Transverse colon (tissue), 1 donor: ENCODE results near the gene ERGIC1.

ENCODE experiments used
- EP300 ChIP-seq: sonication (generic); formaldehyde crosslinking; IDR thresholded peaks from one replicate; pipeline ENCODE4 v1.6.1; 2017; ENCODE audit warnings: antibody characterized with exemption, low read depth
- POLR2A ChIP-seq: fragments of 450-650 bp; IDR thresholded peaks from one replicate; pipeline ENCODE4 v1.6.1; 2016; ENCODE audit warnings: antibody characterized with exemption, mild to moderate bottlenecking, moderate library complexity

GRCh38 chr5:172890659-172891058 is 56.6 kb downstream of the ERGIC1 start:
- no peak for TF ChIP-seq EP300
- no peak for TF ChIP-seq POLR2A
